ENCODE results near the gene SPRR2E.
"Not testable (repeated sequence)": the region's sequence is repeated elsewhere in the genome, so short reads cannot be mapped to it uniquely, and the experiment has no call there.

The SPRR2E gene

DNA sequence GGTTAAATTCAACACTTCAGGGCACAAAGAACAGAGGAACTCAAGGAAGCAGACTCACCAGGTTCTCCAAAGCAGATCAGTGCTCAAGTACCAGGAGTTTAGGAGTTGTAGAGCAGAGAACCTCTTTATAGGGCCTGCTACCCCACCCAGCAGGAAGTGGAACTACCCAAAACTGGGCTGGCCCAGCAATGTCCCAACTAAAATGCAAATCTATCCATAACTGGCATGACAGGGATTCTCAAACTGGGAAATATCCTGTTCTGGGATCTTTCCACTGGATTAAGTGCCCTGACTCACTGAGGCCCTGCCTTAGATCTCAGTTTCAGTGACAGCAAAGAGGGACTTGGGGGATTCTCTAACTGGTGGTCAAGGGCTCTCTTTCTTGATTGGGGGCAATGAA lies at the start of gene SPRR2E:
SPRR2E (minus strand) TSS at position 101 of the 400 bp plus-strand sequence. CDS start 775 bp downstream, outside the sequence.
- TF ChIP-seq, protein P1, sequence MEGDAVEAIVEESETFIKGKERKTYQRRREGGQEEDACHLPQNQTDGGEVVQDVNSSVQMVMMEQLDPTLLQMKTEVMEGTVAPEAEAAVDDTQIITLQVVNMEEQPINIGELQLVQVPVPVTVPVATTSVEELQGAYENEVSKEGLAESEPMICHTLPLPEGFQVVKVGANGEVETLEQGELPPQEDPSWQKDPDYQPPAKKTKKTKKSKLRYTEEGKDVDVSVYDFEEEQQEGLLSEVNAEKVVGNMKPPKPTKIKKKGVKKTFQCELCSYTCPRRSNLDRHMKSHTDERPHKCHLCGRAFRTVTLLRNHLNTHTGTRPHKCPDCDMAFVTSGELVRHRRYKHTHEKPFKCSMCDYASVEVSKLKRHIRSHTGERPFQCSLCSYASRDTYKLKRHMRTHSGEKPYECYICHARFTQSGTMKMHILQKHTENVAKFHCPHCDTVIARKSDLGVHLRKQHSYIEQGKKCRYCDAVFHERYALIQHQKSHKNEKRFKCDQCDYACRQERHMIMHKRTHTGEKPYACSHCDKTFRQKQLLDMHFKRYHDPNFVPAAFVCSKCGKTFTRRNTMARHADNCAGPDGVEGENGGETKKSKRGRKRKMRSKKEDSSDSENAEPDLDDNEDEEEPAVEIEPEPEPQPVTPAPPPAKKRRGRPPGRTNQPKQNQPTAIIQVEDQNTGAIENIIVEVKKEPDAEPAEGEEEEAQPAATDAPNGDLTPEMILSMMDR (IDR thresholded peaks at IDR 0.05; ENCODE audit: low read depth, low read length), result no peak
- DNase-seq (ENCODE audit: extremely low read depth, low read depth), result no peak

DNA sequence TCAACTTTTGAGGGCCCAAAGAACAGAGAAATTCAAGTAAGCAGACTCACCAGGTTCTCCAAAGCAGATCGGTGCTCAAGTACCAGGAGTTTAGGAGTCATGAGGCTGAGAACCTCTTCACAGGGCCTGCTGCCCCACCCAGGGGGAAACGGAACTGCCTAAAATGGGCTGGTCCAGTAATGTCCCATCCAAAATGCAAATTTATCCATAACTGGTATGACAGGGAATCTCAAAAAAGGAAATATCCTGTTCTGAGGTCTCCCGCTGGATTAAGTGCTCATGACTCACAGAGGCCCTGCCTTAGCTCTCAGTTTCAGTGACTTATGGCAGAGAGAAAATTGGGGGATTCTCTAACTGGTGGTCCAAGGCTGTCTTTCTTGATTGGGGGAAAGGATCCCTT lies 47.1 kb upstream of the SPRR2E start:
- TF ChIP-seq, protein P1 (IDR thresholded peaks at IDR 0.05; ENCODE audit: low read depth, low read length), result no peak
- no peak for DNase-seq (ENCODE audit: extremely low read depth, low read depth)

DNA sequence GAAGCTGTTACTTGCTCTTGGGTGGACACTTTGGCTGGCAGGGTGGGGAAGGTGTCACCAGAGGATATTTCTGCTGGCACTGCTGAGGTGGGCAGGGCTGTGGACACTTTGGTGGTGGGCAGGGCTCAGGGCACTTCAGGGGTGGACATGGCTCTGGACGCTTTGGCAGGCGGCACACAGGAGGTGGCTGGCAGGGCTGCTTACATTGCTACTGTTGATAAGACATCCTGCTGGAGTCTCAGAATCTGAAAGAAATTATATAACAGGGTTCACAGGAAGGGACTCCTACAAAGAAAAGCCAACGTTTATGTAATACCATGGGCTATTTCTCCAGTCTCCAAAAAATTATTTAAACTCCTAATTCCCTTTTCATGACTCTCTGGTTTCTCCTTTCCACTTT lies 46.2 kb upstream of the SPRR2E start:
- TF ChIP-seq, protein P1 (IDR thresholded peaks at IDR 0.05; ENCODE audit: low read depth, low read length), result no peak
- DNase-seq (ENCODE audit: extremely low read depth, low read depth), result no peak

DNA sequence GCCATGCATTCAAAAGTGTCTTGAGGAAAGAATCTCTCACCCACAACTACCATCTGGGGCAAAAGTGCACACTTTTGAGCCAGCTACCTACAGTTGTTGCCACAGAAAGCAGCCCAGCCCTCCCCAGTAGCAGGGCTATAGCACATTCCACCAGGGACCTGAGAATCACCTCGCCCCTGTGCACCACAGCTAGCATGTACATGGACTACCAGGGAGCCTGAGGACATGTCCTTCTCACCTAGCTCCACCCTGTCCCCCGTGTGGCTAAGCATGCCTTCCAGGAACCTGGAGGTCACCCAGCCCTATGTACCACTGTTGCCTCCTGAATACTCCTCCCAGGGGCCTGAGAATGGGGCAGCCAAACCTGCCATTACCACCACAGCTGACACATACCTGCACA lies 39.4 kb upstream of the SPRR2E start:
- TF ChIP-seq, protein P1 (IDR thresholded peaks at IDR 0.05; ENCODE audit: low read depth, low read length), result no peak
- no peak for DNase-seq (ENCODE audit: extremely low read depth, low read depth)

DNA sequence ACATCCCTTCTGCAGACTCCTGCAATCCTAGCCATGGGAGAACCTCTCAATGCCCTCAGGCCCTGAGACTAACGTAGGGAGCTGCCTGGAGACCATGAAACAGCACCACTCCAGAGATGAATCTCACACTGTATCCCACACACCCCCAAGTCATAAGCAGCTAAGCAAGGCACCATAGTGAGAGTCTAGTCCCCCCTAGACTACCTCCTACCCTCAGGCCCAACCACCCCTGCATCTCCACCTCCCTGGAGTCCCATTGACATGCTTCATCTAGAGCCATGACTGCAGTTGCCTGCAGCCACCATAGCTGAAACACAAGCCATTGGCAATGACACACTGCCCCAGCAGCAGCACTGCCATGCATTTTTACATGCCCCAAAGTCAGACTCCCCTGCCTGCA lies 38.9 kb upstream of the SPRR2E start:
- no peak for DNase-seq (ENCODE audit: extremely low read depth, low read depth)
- TF ChIP-seq, protein P1 (IDR thresholded peaks at IDR 0.05; ENCODE audit: low read depth, low read length), result no peak

DNA sequence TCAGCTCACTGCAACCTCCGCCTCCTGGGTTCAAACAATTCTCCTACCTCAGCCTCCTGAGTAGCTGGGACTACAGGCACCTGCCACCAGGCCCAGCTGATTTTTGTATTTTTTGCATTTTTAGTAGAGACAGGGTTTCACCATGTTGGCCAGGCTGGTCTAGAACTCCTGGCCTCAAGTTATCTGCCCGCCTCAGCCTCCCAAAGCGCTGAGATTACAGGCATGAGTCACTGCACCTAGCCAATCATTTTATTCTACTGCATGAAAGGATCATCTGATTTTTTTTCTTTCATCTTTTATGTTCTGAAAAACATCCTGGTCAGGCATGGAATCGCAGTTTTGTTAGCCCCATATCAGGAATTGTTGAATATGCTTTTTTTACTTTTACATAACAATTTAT lies 34.4 kb upstream of the SPRR2E start:
- DNase-seq (ENCODE audit: extremely low read depth, low read depth), result not testable (repeated sequence)

DNA sequence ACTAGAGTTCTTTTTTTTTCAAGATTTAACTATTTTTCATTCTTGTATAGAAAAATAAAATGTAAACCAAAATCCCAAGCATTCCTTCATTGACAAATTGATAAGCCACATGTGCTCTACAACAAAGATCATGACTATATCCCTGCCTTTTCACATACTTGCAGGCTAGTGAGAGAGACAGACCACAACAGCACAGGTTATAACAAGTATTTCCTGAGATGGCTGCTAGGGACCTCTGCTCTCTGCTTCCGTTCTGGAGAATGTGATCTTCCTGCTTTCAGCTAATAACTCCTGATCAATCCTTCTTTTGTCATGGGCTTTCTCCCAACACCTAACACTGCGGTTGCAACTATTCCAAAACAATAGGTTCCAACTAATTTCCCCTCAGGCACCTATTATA lies 33.0 kb upstream of the SPRR2E start:
- no peak for DNase-seq (ENCODE audit: extremely low read depth, low read depth)
- TF ChIP-seq, protein P1 (IDR thresholded peaks at IDR 0.05; ENCODE audit: low read depth, low read length), result no peak

DNA sequence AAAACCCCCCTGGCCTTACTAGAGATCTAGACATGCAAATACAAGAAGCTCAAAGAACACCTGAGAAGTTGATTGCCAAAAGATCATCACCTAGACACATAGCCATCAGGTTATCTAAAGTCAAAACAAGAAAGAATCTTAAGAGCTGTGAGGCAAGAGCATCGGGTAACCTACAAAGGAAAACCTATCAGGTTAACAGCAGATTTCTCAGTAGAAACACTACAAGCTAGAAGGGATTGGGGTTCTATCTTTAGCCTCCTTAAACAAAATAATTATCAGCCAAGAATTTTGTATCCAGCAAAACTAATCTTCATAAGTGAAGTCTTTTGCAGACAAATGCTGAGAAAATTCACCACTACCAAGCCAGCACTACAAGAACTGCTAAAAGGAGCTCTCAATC lies 31.2 kb upstream of the SPRR2E start:
- TF ChIP-seq, protein P1 (IDR thresholded peaks at IDR 0.05; ENCODE audit: low read depth, low read length), result no peak
- no peak for DNase-seq (ENCODE audit: extremely low read depth, low read depth)

DNA sequence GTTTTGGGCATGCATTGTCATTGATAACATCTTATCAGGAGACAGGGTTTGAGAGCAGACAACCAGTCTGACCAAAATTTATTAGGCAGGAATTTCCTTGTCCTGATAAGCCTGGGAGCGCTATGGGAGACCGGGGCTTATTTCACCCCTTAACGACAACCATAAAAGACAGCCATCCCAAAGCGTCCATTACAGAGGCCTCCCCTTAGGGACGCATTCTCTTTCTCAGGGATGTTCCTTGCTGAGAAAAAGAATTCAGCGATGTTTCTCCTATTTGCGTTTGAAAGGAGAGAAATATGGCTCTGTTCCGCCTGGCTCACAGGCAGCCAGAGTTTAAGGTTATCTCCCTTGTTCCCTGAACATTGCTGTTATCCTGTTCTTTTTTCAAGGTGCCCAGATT lies 29.5 kb upstream of the SPRR2E start:
- DNase-seq (ENCODE audit: extremely low read depth, low read depth), result not testable (repeated sequence)
